Activated CD4-positive, alpha-beta T cell treated with anti-CD3 and anti-CD28 coated beads, Interleukin-2, amount 50 U/mL, for 24 hours (primary cell): ENCODE results near the gene TIPRL.

Experiments
- DNase-seq, 2 donors: peaks; one replicate each; pipeline ENCODE4 v3.0.0-alpha.2; 2020; ENCODE audit warnings: low read depth in 1 of 2, low spot score in 1 of 2

TIPRL gene

GRCh38 chr1:168245042-168245441, 66.3 kb downstream of the TIPRL start:
- DNase-seq = no peak

DNA sequence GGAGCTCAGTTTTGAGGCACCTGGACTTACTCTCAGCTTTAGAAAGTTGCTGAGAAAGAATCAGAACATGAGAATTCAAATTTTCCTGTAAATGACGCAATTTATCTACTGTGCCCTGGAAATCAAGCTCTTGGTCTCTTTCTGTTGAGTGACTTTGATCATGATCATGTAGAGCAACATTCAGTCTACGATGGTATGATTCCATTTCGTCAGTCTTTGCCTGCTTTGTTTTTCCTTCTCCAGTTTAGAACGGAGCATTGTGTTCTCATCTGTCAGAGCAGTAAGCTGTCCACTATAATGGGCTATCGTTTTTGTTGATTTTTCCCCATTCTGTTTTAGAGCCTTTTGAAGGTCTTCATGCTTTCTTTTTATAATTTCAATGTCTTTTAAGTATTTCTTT, 67.7 kb downstream of the TIPRL start:
- no peak for DNase-seq
